ENCODE measurements around the gene CD93.
A peak's percentile ranks its signal among the peaks of the same experiment; 100 is the strongest.

Gene CD93

GRCh38 chr20:23114448-23115082 is 28.4 kb upstream of the CD93 start:
- no peak for TF ChIP-seq Cebpa-rat (IDR thresholded peaks at IDR 0.05)
- no peaks in the 10 kb centered on the region for H3K36me3 ChIP-seq
- peaks cover 81% of the 10 kb centered on the region for H3K4me1 ChIP-seq
- H3K4me3 ChIP-seq: no peak overlapping the region
- H3K9me3 ChIP-seq: no peaks in the 10 kb centered on the region
- no peaks in the 10 kb centered on the region for H4K20me1 ChIP-seq
- H3K9ac ChIP-seq: peak overlapping the region; percentile 18; the same call in 1 of the 2 replicates
- H3K4me2 ChIP-seq: peak overlapping the region; percentile 68
- 0 out of 2 replicates have a peak overlapping the region, but pooled peaks have one; percentile 32 for H3K27ac ChIP-seq
- H3K27me3 ChIP-seq: no peaks in the 10 kb centered on the region

GRCh38 chr20:23114018-23114417 is 27.9 kb upstream of the CD93 start:
- Histone ChIP-seq H3K4me2 (peak overlapping the region; percentile 68), H3K4me3 (no peak overlapping the region), H3K27ac (0 out of 2 replicates have a peak overlapping the region, but pooled peaks have one; percentile 32), H3K9me3 (no peaks in the 10 kb centered on the region), H3K36me3 (no peaks in the 10 kb centered on the region), H3K9ac (peak overlapping the region; percentile 18; the same call in 1 of the 2 replicates), H3K27me3 (no peaks in the 10 kb centered on the region), H3K4me1 (peaks cover 76% of the 10 kb centered on the region), H4K20me1 (no peaks in the 10 kb centered on the region)
- TF ChIP-seq Cebpa-rat (IDR thresholded peaks at IDR 0.05): no peak

GRCh38 chr20:23112595-23112994 is 26.5 kb upstream of the CD93 start:
- Histone ChIP-seq H3K4me3 (no peak overlapping the region), H3K4me1 (peaks cover 62% of the 10 kb centered on the region), H3K36me3 (no peaks in the 10 kb centered on the region), H3K4me2 (peak overlapping the region; percentile 68), H3K9me3 (no peaks in the 10 kb centered on the region), H3K9ac (no peak overlapping the region; the same call in 1 of the 2 replicates), H4K20me1 (no peaks in the 10 kb centered on the region), H3K27ac (no peak overlapping the region; the same call in 1 of the 2 replicates), H3K27me3 (no peaks in the 10 kb centered on the region)
- TF ChIP-seq Cebpa-rat (IDR thresholded peaks at IDR 0.05): no peak

- H3K4me1 ChIP-seq: peaks cover 55% of the 10 kb centered on the region
- no peak overlapping the region for H3K4me3 ChIP-seq
- no peaks in the 10 kb centered on the region for H3K9me3 ChIP-seq
- peak overlapping the region; percentile 8; the same call in 1 of the 2 replicates for H3K9ac ChIP-seq
- TF ChIP-seq Cebpa-rat (IDR thresholded peaks at IDR 0.05): no peak
- H3K36me3 ChIP-seq: no peaks in the 10 kb centered on the region
- peak overlapping the region; percentile 44 for H3K27ac ChIP-seq
- H3K27me3 ChIP-seq: no peaks in the 10 kb centered on the region
- peak overlapping the region; percentile 68 for H3K4me2 ChIP-seq
- H4K20me1 ChIP-seq: no peaks in the 10 kb centered on the region
Observed at GRCh38 chr20:23111944-23112342, 25.8 kb upstream of the CD93 start.

GRCh38 chr20:23111307-23111943 is 25.3 kb upstream of the CD93 start:
- H3K9me3 ChIP-seq: no peaks in the 10 kb centered on the region
- H4K20me1 ChIP-seq: no peaks in the 10 kb centered on the region
- no peaks in the 10 kb centered on the region for H3K27me3 ChIP-seq
- peaks cover 50% of the 10 kb centered on the region for H3K4me1 ChIP-seq
- TF ChIP-seq Cebpa-rat (IDR thresholded peaks at IDR 0.05): no peak
- no peaks in the 10 kb centered on the region for H3K36me3 ChIP-seq
- peak overlapping the region; percentile 68 for H3K4me2 ChIP-seq
- no peak overlapping the region for H3K4me3 ChIP-seq
- 0 out of 2 replicates have a peak overlapping the region, but pooled peaks have one; percentile 8 for H3K9ac ChIP-seq
- H3K27ac ChIP-seq: peak overlapping the region; percentile 44; the same call in 1 of the 2 replicates

GRCh38 chr20:23108871-23109270 is 22.7 kb upstream of the CD93 start:
- Histone ChIP-seq H3K36me3 (no peaks in the 10 kb centered on the region), H3K9me3 (no peaks in the 10 kb centered on the region), H3K27ac (no peak overlapping the region), H3K27me3 (no peaks in the 10 kb centered on the region), H3K4me2 (no peak overlapping the region), H4K20me1 (no peaks in the 10 kb centered on the region), H3K4me1 (peaks cover 41% of the 10 kb centered on the region), H3K4me3 (no peak overlapping the region), H3K9ac (no peak overlapping the region)
- TF ChIP-seq Cebpa-rat (IDR thresholded peaks at IDR 0.05): no peak

- H3K9ac ChIP-seq: no peak overlapping the region
- H3K27me3 ChIP-seq: no peaks in the 10 kb centered on the region
- TF ChIP-seq Cebpa-rat (IDR thresholded peaks at IDR 0.05): no peak
- H3K4me1 ChIP-seq: peaks cover 41% of the 10 kb centered on the region
- no peaks in the 10 kb centered on the region for H4K20me1 ChIP-seq
- H3K4me3 ChIP-seq: no peak overlapping the region
- H3K9me3 ChIP-seq: no peaks in the 10 kb centered on the region
- no peak overlapping the region for H3K4me2 ChIP-seq
- no peaks in the 10 kb centered on the region for H3K36me3 ChIP-seq
- no peak overlapping the region for H3K27ac ChIP-seq
Observed at GRCh38 chr20:23107466-23107865, 21.3 kb upstream of the CD93 start.

GRCh38 chr20:23106271-23106851 is 20.2 kb upstream of the CD93 start:
- Histone ChIP-seq H3K36me3 (no peaks in the 10 kb centered on the region), H3K4me2 (no peak overlapping the region), H3K4me1 (peaks cover 38% of the 10 kb centered on the region), H3K27me3 (no peaks in the 10 kb centered on the region), H4K20me1 (no peaks in the 10 kb centered on the region), H3K27ac (no peak overlapping the region), H3K9ac (no peak overlapping the region), H3K4me3 (no peak overlapping the region), H3K9me3 (no peaks in the 10 kb centered on the region)
- no peak for TF ChIP-seq Cebpa-rat (IDR thresholded peaks at IDR 0.05)

- Histone ChIP-seq H3K4me3 (no peak overlapping the region), H3K27ac (no peak overlapping the region), H3K9me3 (no peaks in the 10 kb centered on the region), H3K36me3 (no peaks in the 10 kb centered on the region), H3K4me1 (peaks cover 28% of the 10 kb centered on the region), H4K20me1 (no peaks in the 10 kb centered on the region), H3K9ac (no peak overlapping the region), H3K4me2 (no peak overlapping the region), H3K27me3 (no peaks in the 10 kb centered on the region)
- TF ChIP-seq Cebpa-rat (IDR thresholded peaks at IDR 0.05): no peak
Observed at GRCh38 chr20:23105193-23105592, 19.1 kb upstream of the CD93 start.
